ENCODE data around the gene GABBR2.
A peak's percentile ranks its signal among the peaks of the same experiment; 100 is the strongest.
"Not testable (repeated sequence)": the region's sequence is repeated elsewhere in the genome, so short reads cannot be mapped to it uniquely, and the experiment has no call there.

Gene GABBR2

DNA sequence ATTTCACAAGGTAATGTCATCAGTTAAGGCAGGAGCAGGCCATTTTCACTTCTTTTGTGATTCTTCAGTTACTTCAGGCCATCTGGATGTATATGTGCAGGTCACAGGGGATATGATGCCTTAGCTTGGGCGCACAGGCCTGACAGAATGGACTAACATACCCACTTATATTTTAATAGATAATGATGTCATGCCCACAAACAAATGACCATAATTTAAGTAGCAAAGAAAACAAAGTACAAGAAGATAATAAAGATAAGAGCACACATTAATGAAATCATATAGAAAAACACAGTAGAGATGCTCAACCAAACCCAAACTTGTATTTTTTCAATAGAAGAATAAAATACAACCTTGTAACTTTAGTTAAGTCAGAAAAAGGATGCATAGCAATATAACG is 433.6 kb downstream of the GABBR2 start:
- DNase-seq: no peak

DNA sequence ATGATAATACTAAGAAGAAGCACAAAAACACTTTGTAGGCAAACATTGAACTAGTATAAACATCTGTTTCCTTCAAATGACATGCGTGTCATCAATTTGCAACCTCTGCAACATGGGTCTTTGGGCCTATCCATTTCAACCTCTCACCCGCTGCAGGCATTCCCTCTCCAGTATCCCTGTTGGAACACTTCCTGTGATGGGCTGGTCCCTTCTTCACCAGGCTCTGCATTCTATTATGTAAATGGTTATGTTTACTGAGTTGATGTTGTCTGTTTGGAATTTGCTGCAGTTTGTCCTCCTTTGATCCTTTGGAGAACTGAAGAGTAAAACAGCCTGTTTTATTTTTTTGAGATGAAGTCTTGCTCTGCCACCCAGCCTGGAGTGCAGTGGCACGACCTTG is 436.7 kb downstream of the GABBR2 start:
- no peak for DNase-seq

DNA sequence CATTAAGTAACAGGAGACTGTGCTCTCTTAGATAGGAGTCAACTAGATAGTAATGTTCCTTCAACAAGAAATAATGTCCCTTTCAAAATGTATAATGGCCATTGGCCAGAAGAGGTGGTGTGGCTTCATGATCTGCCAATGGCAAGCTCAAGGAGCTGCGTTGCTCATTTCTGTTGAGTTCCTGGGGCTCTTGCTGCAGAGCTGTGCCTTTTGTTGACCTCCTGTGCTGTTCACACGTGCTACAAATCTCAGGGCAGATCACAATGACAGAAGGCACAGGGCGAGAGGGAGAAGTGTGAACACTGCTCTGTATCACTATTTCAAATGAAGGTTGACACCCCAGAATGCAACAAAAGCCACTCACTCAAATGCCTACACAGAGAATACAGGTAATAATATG is 437.3 kb downstream of the GABBR2 start:
- no peak for DNase-seq

DNA sequence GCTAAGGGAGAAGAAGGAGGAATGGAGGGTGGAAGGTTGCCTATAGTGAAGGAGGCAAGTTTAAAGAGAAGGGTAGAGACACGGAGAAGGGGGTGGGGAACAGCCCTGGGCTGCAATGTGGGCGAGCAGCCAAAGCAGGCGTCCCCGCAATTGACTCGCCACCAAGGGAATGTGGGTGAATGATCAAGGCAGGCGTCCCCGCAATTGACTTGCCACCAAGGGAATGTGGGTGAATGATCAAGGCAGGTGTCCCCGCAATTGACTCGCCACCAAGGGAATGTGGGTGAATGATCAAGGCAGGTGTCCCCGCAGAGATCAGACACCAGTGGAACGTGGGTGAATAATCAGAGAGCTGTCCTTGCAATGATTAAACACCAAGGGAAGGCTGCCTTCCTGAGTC is 438.5 kb downstream of the GABBR2 start:
- DNase-seq: not testable (repeated sequence)

DNA sequence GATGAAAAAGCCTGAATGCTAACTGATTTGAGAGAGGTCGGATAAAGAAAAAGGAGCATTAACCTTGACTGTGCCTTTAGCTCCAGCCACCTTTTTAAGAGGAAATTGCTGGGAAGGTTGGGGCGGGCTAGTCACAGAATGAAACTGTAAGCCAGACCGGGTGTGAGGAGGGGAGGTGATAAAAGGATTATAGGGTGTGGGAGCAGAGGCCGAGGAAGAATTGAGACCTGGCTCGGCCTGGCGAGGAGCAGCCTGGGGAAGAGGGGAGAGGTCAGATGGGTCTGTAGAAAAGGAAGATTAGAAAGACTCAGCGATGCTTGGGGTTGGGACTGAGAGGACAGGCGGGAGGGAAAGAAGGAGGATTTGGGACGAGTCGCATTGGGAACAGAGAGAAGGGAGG is 439.1 kb downstream of the GABBR2 start:
- not testable (repeated sequence) for DNase-seq

DNA sequence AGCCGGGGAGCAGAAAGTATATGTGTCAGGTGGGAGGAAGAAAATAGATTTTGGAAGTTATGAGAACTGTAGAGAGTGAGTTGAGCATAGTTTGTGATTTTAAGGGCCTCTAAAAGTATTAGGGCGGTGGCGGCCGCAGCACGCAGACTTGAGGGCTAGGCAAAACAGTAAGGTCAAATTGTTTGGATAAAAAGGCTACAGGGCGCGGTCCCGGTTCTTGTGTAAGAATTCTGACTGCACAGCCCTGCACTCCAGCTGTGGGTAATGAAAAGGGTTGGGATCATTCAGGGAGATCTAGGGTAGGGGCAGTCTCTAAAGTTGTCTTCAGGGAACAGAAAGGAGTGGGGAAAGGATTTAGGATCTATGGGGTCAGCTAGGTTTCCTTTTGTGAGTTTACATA is 441.2 kb downstream of the GABBR2 start:
- DNase-seq: not testable (repeated sequence)

DNA sequence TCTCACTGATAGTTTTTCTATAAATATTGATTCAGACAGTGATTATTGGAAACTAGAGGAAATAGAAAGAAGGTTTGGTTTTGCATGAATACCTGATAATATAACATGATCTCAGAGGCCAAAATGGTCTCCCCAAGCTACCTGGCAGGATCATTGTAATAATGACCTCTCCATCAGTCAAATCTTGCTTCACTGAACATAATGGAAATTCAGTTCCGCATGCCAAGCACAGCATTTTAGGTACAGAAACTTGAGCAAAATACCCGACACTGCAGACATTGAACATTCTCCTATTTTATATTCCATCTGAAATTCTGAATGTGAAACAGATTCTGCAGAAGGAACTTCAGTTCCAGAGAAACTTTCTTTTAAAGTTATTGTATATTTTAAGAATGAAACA is 444.2 kb downstream of the GABBR2 start:
- no peak for DNase-seq

DNA sequence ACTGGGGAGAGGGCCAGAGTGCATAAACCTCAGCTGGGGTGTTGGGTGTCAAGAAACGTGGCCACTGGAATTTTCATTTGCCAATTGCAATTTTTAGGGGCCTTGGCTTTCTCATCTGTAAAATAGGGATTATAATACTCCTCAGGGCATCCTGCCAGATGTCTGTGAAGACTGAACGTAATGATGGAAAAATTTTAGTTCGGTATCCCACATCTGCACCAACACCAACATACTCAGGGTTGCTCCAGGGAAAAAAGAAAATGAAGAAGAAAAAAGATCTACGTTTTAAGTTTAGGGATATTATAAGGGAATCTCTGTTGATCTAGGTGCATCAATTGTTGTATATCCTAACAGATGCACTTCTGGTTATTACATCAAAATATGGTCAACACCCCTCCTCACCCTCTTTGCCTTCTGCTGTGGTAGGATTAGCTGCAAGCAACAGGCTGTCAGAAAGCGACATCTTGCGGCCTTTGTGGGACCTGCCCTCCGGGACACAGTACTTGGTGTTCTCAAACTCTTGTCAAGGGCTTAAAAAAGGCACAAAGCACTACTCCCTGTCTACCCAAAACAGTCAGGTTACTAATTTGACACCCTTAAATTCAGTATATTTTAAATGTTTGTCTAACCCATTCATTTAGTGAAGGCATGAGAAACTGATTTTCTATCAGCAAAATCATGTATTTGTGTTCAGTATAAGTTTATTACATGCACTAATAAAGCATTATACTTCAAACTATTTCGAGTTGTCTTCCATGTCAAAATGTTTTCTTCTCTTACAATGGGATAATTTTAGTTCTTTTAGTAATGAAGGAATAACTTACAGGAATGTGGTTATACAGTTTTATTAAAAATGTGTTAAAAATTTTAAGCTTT is 445.0 kb downstream of the GABBR2 start:
- DNase-seq: peak; percentile 18

DNA sequence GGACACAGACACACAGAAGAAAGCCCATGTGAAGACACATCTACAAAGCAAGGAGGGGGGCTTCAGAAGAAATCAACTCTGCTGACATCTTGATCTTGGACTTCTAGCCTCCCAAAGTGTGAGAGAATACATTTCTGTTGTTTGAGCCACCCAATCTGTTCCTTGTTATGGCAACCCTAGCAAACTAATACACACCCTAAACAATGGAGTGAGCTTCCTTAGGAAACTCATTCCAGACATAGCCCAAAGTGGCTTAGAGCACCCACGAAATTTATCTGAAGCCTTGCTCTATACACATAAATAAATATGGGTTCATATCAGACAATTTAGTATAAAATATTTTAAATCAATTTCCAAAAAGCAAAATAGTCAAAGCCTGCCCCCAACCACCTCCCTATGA is 445.7 kb downstream of the GABBR2 start:
- DNase-seq: no peak

DNA sequence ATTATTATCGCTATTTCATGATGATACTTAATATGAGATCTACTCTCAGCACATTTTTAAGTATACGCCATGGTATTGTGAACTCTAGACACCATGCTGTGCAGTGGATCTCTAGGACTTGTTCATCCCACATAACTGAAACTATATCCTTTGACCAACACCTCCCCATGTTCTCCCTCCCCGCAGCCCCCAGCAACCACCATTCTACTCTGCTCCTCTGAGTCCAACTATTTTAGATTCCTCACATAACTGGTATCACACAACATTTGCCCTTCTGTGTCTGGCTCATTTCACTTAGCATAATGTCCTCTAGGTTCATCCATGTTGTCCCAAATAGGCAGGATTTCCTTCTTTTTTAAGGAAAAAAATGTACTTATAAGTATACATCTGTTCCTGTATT is 446.7 kb downstream of the GABBR2 start:
- no peak for DNase-seq

DNA sequence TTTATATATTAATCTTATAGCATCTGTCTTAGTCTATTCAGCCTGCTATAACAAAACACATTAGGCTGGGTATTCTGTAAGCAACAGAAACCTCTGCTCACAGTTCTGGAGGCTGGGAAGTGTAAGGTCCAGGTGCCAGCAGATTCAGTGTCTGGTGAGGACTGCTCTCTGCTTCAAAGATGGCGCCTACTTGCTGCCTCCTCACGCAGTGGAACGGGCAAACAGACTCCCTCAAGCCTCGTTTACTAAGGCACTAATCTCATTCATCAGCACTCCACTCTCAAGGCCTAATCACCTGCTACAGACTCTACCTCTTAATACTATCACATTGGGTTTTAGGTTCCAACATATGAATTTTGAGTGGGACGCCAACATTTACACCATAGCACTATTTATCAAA is 448.1 kb downstream of the GABBR2 start:
- no peak for DNase-seq

DNA sequence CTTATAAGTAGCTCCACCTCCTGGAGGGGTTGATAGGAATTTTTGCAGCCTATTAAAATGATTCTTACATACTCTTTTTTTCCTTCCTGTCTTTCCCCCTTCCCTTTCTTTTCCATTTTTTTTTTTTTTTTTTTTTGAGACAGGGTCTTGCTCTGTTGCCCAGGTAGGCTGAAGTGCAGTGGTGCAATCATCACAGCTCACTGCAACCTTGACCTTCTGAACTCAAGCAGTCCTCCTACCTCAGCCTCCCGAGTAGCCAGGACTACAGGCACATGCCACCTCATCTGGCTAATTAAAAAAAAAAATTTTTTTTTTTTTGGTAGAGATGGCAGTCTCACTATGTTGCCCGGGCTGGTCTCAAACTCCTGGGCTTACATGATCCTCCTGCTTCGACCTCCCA is 448.9 kb downstream of the GABBR2 start:
- no peak for DNase-seq

DNA sequence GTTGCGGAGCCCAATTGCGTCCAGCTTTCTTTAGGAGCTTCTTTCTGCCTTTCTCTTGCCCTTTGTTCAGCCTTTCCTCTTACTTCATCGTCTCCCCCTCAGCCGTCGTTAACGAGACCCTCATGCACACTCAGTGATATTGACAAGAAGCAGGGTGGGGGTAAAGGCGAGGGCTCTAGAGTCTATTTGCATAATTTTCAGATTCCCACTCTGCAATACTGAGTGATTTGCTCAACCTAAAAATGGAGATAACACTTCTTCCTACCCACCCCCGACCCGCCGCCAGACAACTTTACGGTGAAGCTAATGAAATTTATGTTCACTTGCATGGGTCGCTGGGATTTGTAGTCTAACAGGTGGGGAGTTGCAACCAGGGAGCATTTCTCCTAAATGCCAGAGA is 452.0 kb downstream of the GABBR2 start:
- peak; percentile 17 for DNase-seq

DNA sequence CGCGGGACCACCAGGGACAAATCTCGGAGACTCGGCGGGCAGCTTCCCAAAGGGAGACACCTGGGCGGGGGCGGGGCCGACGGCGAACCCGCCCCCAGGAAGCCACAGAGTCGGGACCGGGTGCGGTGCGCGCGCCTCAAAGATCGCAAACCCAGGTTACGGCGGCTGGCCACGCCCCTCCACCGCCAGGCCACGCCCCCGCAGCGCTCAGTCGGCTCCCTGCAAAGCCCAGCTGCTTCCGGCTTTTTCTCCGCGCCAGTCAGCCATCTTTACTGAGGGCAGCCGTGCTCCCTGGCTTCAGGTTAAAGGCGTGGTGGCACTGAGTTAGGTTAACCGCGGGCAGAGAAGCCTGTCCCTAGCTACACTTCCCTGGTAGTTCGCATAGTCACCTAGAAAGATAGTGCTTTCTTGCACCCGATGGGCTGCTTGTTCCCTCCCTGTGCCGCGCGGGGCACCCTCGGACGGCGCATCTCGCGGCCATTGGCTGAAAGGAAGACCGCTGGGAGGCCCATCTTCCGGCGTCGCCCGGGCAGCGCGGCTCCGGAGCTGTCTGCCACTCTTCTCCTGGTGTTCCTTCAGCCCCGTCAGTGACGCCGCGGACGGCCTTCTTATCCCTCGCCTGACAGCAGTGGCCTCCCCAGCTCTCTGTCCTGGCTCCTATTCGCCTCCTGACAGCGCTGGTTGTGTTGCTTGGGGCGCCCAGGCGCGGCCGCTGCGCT is 453.0 kb downstream of the GABBR2 start, which contains the start of gene TBC1D2:
Gene TBC1D2 (minus strand): TSS at position 72 of the 719 bp plus-strand sequence. CDS start 108 bp downstream, outside the sequence.
- DNase-seq: peak; percentile 51

DNA sequence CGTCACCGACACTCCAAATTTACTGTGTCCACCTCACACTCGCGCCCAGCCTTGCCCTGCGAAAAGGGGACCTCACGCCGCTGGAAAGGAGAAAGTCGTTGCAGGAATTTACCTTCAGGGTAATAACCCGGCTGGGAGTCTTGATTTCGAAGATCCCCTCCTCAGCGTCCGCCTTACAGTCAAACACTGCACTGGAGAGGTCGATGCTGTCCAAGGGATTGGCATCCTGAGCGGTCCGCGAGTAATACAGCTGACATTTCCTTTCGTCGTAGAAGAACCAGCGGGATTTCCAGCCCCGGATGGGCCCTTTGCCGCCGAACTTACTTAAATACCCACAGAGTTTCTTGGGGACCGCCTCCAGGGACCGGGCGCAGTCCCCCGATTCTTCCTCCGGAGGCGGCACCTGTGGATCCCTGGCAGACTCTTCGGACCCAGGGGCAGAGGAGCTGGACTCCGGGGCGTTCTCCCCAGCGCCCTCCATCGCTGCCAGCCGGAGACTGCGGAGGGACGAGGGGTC is 453.6 kb downstream of the GABBR2 start:
- DNase-seq: no peak

DNA sequence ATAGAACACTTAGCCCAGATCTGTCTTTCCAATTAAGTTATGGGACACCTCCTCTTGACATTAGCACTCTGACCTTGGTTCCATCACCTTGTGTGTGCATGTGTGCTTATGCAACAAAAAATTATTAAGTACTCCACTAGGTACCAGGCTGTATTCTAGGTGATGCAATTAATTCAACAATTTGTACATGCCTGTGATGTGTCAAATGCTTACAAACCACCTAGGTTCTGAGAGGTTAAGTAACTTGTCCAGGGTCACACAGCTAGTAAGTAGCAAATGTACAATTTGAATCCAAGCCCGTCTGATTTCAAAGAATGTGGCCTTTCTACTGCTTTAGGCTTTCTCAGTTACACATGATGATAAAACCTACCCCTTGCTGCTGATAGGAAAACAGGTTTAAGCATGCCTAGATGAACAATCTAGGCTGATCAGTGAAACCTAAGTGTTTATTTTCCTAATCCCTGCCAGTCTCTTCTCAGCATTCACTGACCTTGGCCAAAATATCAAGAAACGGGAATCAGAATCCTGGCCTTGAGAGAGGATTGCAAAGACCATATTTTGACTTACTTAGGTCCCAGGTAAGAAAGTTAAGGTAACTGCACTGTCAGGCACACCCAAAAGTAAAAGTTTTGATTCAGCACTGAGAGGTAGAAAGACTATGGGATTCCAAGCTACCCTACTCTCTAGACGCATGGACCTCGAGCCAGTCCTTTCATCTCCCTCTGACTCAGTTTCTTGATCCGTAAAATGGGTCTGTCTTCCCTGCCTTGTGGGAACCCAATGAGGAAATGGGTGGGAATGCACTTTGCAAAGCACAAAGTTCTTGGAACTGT is 454.3 kb downstream of the GABBR2 start:
- DNase-seq: no peak

DNA sequence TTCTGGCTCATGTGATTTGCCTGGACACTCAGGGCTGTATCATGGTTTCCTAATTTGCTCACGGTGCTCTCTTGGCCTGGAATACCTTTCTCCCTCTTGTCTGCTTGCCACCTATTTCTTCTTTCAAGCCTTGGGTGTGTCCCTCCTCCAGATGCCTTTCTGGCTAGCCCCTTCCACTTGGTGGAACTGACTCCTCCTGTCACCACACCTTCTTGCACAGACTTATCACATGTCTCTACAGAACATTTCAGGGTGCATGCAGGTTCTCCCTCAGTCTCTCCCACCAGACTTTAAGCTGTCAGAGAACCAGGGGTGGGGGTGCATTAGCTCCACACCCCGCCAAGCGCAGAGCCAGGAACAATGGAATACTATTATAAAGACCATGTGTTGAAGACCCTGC is 455.2 kb downstream of the GABBR2 start:
- DNase-seq: no peak

DNA sequence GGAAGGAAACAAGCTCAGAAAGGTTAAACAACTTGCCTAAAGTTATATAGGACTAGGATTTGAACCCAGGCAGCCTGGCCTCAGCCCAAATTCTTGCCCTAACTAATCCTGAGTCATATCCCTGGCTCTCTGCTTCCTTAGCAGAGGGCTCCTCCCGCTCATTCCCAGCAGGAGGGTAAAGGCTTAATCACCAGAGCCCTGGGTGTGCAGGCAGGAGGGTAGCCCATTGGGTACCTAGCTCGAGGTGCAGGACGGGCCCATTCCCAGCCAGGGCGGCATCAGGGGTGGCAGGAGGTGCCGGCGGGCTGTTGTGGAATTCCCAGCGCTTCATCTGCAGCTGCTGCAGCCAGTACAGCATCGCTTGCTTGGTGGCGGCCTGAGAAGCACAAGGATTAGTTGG is 457.2 kb downstream of the GABBR2 start:
- DNase-seq: no peak

DNA sequence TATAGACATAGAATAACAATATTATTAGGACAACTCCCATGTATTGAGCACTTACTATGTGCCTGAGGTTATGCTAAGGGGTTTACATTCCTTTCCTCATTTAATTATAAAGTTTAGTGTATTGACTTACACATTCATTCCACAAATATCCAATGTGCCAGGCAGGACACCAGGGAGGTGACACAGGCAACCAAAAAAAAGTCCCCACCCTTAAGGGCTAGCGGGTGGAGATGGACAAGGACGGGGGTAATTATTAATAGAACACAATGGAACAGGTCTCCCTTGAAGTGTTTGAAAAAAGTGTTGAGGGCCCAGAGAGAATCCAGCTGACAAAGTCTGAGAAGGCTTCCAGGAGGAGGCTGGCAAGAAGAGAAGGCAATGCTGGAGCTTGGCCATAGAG is 459.0 kb downstream of the GABBR2 start:
- no peak for DNase-seq

DNA sequence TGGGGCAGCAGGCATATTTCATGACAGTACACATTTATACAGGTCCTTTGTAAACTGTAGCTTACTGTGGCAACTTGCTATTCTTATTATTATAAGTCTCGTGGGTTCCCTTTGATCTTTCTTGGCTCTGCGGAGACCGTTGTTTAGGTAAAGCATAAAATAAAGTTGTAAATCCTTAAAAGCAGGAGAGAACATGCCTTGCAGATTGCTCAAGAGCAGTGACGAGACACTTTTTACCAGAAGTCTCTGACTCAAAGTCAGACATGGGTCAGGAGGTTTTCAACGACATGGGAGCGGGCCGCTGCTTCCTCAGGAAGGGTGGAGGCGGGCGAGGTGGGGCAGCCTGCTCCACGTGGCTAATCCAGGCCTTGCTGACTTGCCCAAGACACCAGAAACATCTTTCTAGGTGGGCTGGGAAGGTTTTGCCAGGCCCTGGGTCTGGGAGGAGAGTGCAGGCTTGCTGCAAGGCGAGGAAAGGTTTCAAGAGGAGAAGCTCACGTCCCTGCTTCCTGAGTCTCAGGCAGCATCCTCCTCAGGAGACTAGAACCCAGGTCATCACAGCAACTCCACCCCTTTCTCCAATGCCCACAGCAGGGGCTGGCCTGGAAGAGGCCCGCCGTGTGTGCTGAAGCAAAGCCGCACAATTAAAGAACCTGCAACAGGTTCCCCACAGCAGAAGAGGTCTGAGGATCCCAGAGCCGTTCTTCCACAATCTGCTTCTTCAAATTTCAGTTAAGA is 459.8 kb downstream of the GABBR2 start:
- no peak for DNase-seq

DNA sequence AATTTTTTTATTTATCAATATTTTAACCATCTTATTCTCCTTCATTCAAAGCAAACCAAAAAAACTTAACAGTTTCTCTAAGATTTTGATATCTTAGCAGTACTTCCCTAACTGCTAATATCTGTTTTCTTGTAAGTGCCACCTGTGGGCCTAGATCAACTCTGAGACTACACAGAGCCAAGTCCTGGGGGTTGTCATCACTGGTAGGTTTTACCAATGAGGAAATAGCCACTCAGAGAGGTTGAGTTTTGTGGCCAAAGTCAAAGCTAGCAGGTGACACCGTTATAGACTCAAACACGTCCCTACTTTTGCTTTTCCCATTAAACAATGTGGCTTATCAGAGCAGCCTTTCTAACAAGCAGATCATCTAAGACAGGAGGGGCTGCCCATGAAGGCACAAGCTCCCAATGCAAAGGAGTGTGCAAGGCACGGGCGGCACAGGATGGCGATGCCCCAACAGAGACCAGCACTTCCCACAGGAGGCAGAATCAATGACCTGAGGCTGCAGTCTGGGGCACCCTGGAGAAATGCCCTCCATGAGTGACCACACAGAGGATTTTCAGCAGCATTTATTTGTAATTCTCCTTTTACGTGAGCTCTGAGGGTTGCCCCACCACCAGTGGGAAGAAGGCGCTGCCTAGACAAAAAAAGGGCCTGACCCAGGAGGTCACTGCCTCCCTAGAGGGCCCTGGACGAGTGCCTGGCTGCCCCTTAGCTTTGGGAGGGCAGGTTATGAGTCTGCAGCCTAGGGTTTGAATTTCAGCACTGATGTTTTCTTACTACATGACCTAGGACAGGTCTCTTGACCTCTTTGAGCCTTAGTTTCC is 460.7 kb downstream of the GABBR2 start:
- DNase-seq: no peak

Measured in DMS79 (cell line).